Naive B cell (primary cell): Measurements from ENCODE around the gene CDK3. TPM values are rescaled to one million over a fixed set of nuclear protein-coding genes. Genes with fewer than 3 reads are reported as not detected.

Source experiments
- ATAC-seq, 2 donors: fragments of 150-1000 bp; cut with Tn5 transposase; 2 replicates each; pipeline ENCODE4 v1.10.0; 2021; ENCODE audit warnings: low read depth in 2 of 2, mild to moderate bottlenecking in 2 of 2, moderate library complexity in 2 of 2
- DNase-seq: peaks from one replicate; pipeline ENCODE4 v3.0.0; 2022
- H3K27ac Mint-ChIP-seq, 6 donors: one replicate each; pipeline ENCODE4 v1.8.0; 2020 to 2022; ENCODE audit warnings: mild to moderate bottlenecking in 6 of 6, mixed read lengths in 6 of 6, moderate library complexity in 5 of 6, inconsistent platforms in 2 of 6
- H3K27me3 Mint-ChIP-seq, 3 donors: one replicate each; pipeline ENCODE4 v1.8.0; 2021 to 2022; ENCODE audit warnings: mixed read lengths in 3 of 3, mild to moderate bottlenecking in 1 of 3
- H3K36me3 Mint-ChIP-seq, 2 donors: one replicate each; pipeline ENCODE4 v1.8.0; 2020 to 2022; ENCODE audit warnings: mixed read lengths in 2 of 2, inconsistent platforms in 1 of 2, mild to moderate bottlenecking in 1 of 2
- H3K4me1 Mint-ChIP-seq, 3 donors: one replicate each; pipeline ENCODE4 v1.8.0; 2020 to 2022; ENCODE audit warnings: mixed read lengths in 3 of 3, inconsistent platforms in 1 of 3, mild to moderate bottlenecking in 1 of 3, moderate library complexity in 1 of 3
- H3K4me3 Mint-ChIP-seq, 8 donors: one replicate each; pipeline ENCODE4 v1.8.0; 2020 to 2022; ENCODE audit warnings: mild to moderate bottlenecking in 8 of 8, mixed read lengths in 8 of 8, moderate library complexity in 8 of 8, inconsistent platforms in 2 of 8
- H3K9me3 Mint-ChIP-seq, 7 donors: one replicate each; pipeline ENCODE4 v1.8.0; 2020 to 2022; ENCODE audit warnings: mixed read lengths in 7 of 7, mild to moderate bottlenecking in 5 of 7, inconsistent platforms in 2 of 7, moderate library complexity in 1 of 7
- polyA plus RNA-seq, 6 donors: library from polyadenylated mRNA; unstranded; fragments of 300-500 nt; fragmentation: Illumina TruSeq; gene quantifications; one replicate each; pipeline ENCODE4 v1.2.3, GENCODE V29; 2021; ENCODE audit warnings: low read depth in 6 of 6

Gene CDK3
- polyA plus RNA-seq, 6 donors from 2014 or later: 0.66 to 5.9 (median 0.76) TPM; not detected in 2

DNA sequence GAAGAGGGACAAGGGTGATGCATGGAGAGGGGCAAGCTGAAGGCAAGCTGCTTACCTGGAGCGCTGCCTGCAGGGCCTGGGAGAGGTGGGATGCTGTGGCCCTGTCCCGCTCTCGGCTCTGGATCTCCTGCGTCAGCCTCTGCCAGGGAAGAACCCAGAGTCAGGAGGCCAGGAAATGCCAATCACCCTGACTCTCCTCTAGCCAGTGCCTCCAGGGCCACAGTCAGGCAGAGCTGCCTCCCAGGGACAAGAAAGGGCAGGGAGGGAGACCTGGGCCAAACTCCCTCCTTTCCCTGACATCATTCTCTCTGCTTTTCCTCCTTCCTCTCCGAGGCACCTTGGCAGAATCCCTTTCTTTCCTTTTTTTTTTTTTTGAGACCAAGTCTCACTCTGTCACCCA, 11.3 kb downstream of the CDK3 start:
- no peaks in the 10 kb centered on the region for H3K9me3 Mint-ChIP-seq
- peaks cover 0 to 9% (median 5%) of the 10 kb centered on the region in 3 donors for H3K4me1 Mint-ChIP-seq
- H3K4me3 Mint-ChIP-seq: no peak overlapping the region
- no peak overlapping the region for H3K27ac Mint-ChIP-seq
- DNase-seq (no peak), ATAC-seq (no peak)
- H3K27me3 Mint-ChIP-seq: peaks cover 0 to 6% (median 0%) of the 10 kb centered on the region in 3 donors
- no peaks in the 10 kb centered on the region for H3K36me3 Mint-ChIP-seq

DNA sequence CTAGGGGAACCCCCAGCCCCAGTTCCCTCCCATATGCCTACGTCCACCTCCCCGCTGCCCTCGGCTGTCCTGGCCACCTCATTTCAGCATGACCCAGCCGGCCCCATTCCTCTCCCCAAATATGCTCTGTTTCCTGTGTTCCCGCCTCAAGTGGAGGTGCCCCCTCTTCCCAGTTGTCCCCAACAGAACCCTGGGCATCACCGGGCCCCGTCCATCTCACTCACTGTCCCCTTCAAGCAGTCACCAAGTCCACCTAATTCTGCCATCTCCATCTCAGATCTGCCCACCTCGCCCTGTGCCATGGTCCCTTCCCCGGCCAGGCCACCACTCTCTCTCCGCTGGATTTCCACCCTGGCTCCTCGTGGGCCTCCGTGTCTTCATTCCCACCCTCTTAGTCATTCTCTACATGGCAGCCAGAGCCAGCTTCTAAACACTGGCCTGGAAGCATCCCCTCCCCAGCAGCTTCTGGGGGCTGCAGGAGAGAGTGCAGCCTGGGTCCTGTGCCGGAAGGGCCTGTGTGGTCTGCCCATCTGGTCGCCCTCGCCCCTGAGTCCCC, 12.8 kb downstream of the CDK3 start:
- Mint-ChIP-seq H3K4me1 (peaks cover 0 to 9% (median 5%) of the 10 kb centered on the region in 3 donors), H3K4me3 (no peak overlapping the region), H3K36me3 (no peaks in the 10 kb centered on the region), H3K27ac (peak overlapping the region in 1 of 6 donors; percentile 66), H3K27me3 (peaks cover 0 to 6% (median 0%) of the 10 kb centered on the region in 3 donors), H3K9me3 (no peaks in the 10 kb centered on the region)
- DNase-seq (no peak), ATAC-seq (no peak)

DNA sequence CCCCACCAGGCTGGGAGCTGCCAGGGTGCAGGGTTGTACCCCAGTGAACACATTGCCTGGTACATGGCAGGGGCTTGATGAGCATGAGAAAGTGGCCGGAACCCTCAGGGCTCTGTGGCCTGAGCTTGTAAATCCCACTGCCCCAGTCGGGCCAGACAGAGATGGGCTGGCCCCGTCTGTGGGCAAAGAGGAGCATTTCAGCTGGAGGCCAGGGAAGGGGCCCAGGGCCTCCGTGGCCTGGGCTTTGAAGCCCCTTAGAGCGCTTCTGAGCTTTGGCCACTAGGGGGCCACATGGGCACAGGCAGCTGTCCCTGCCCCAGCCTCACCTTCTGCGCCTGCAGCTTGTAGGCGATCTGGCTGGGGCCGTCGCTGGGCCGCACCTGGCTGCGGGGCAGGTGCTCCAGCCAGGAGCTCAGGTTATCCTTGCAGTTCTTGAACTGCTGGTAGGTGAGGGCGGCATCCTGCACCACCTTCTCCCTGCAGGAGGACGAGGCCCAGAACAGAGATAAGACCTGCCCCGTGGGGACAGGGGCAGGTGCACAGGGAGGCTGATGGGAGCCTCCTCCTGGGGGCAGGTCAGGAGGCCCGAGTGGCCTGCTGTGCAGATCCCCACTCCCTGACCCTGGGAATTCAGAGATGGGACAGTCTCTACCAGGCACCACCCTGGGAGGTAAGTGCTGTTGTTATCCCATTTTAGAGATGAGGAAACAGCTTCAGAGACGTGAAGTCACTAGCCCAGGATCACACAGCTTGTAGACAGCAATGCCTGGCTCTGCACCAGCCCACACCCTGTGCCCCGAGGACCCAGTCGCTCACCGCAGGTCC, 13.7 kb downstream of the CDK3 start:
- DNase-seq: peak; percentile 71
- Mint-ChIP-seq H3K27ac (peak overlapping the region in 1 of 6 donors; percentile 9), H3K27me3 (peaks cover 0 to 6% (median 0%) of the 10 kb centered on the region in 3 donors), H3K36me3 (no peaks in the 10 kb centered on the region), H3K9me3 (no peaks in the 10 kb centered on the region), H3K4me1 (peaks cover 0 to 9% (median 5%) of the 10 kb centered on the region in 3 donors), H3K4me3 (no peak overlapping the region)
- ATAC-seq: peak; percentile 96 to 98

DNA sequence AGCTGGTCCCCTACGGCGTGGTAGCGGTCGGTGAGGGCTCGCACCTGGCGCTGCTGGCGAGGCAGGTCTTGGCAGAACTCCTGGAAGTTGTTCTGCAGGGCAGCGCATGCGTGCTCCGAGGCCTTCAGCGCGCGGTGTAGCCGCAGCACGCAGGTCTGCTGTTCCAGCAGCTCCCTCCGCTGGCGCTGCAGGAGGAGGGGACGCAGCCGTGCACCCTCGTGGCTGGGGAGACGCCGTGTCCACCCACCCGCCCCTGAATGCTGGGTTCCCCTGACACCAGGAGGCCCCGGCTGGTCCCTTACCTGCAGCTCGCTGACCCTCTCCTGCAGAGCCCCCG, 14.2 kb downstream of the CDK3 start:
- Mint-ChIP-seq H3K4me3 (no peak overlapping the region), H3K4me1 (peaks cover 0 to 9% (median 5%) of the 10 kb centered on the region in 3 donors), H3K36me3 (no peaks in the 10 kb centered on the region), H3K27me3 (peaks cover 0 to 6% (median 0%) of the 10 kb centered on the region in 3 donors), H3K27ac (no peak overlapping the region), H3K9me3 (no peaks in the 10 kb centered on the region)
- ATAC-seq (no peak), DNase-seq (no peak)

DNA sequence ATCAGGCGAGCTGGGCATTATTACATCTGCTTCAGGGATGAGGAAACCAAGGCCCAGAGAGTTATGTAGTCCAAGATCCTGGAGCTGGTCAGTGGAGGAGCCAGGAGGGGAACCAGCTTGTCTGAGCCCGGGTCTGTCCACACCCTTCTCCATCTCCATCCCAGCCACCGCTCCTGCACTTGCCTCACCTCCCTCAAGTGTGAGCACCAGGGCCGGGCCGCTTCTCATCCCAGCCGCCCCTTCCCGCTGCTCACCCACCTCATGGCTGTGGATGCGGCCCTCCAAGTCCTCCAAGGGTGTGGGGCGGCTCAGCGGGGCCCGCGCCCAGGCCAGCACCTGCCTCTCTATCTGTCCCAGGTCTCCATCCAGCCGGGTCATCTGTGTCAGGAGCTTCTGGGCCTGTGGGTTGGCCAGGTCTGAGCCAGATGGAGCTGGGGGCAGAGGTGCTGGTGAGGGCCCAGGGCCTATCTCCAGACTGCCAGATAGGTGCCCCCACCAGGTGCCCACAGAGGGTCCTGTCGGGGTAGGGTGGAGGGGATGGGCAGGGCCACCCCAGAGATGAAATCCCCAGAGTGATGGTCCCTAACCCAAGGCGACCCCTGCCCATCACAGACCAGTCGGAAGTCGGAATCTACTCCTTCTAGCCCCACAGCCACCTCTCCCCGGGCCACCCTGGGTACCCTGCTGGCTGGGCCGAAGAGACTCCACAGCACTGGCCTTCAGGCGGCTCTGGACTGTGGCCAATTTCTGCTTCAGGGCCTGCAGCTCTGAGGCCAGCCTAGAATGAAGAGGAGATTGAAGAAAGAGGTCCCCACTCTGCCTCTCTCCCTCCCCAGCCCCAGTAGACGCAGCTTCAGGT, 17.1 kb downstream of the CDK3 start:
- H3K27ac Mint-ChIP-seq: no peak overlapping the region
- no peak for DNase-seq
- H3K4me1 Mint-ChIP-seq: peaks cover 0 to 9% (median 5%) of the 10 kb centered on the region in 3 donors
- no peaks in the 10 kb centered on the region for H3K36me3 Mint-ChIP-seq
- H3K4me3 Mint-ChIP-seq: no peak overlapping the region
- H3K27me3 Mint-ChIP-seq: peaks cover 0 to 6% (median 0%) of the 10 kb centered on the region in 3 donors
- H3K9me3 Mint-ChIP-seq: no peaks in the 10 kb centered on the region
- ATAC-seq: no peak

DNA sequence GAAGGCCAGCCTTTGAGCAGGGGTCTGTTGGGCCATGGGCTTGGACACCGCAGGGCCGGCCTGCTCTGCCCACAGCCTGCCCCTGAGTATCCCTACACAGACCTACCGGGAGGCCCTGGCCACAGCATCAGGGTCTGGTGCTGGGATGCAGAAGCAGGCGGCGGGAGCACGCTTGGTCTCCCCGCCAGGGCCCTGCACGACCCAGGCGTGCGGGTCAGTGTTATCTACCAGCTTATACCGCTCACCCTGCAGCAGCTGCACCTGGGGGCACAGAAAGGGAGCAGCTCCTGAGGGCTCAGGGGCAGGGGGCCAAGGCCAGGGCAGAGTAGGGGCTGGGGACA, 17.7 kb downstream of the CDK3 start:
- no peak overlapping the region for H3K27ac Mint-ChIP-seq
- H3K9me3 Mint-ChIP-seq: no peaks in the 10 kb centered on the region
- no peak for DNase-seq
- no peaks in the 10 kb centered on the region for H3K36me3 Mint-ChIP-seq
- peaks cover 0 to 6% (median 0%) of the 10 kb centered on the region in 3 donors for H3K27me3 Mint-ChIP-seq
- H3K4me1 Mint-ChIP-seq: peaks cover 0 to 9% (median 5%) of the 10 kb centered on the region in 3 donors
- H3K4me3 Mint-ChIP-seq: no peak overlapping the region
- no peak for ATAC-seq

DNA sequence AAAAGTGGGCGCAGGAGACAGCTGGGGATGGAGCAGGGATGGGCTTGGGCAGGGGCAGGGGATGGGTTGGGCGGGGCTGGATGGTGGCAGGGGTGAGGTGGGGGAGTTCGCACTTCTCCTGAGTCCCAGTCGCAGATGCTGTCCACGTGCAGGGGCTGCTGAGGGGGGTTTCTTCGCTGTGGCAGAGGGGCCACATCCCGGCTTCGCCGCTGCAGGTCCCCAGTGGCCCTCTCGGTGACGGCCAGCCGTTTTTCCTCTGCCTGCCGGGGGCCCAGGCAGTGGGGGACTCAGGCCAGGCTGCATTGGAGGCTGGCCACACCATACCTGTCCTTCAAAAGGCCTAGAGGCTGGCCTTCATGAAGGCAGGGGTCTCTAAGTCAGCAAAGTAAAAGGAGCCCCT, 18.1 kb downstream of the CDK3 start:
- Mint-ChIP-seq H3K9me3 (no peaks in the 10 kb centered on the region), H3K27ac (no peak overlapping the region), H3K4me1 (peaks cover 0 to 7% (median 5%) of the 10 kb centered on the region in 3 donors), H3K36me3 (no peaks in the 10 kb centered on the region), H3K4me3 (no peak overlapping the region), H3K27me3 (peaks cover 0 to 6% (median 0%) of the 10 kb centered on the region in 3 donors)
- ATAC-seq (no peak), DNase-seq (no peak)

DNA sequence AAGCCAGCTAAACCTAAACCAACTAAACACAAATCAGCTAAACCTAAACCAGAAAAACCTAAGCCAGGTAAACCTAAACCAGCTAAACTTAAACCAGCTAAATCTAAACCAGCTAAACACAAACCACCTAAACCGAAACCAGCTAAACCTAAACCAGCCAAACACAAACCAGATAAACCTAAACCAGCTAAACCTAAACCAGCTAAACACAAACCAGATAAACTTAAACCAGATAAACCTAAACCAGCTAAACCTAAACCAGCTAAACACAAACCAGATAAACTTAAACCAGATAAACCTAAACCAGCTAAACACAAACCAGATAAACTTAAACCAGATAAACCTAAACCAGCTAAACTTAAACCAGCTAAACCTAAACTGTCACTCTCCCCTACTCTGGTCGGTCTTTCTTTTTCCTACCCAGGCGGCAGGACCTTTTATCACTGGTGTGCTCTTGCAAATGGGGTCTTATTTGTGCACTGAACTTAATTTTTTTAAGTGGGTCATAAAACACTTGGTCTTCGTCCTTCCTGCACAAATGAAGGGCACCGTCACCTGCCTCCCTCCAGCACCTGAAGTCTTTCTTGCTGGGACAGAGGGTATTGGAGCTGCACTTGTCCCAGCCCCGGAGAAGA, 19.3 kb downstream of the CDK3 start:
- H3K9me3 Mint-ChIP-seq: no peaks in the 10 kb centered on the region
- H3K4me1 Mint-ChIP-seq: no peaks in the 10 kb centered on the region
- no peak for DNase-seq
- ATAC-seq: no peak
- no peaks in the 10 kb centered on the region for H3K36me3 Mint-ChIP-seq
- H3K27ac Mint-ChIP-seq: peak overlapping the region in 2 of 6 donors; percentile 16 to 78
- peak overlapping the region in 1 of 8 donors; percentile 65 for H3K4me3 Mint-ChIP-seq
- H3K27me3 Mint-ChIP-seq: no peaks in the 10 kb centered on the region

DNA sequence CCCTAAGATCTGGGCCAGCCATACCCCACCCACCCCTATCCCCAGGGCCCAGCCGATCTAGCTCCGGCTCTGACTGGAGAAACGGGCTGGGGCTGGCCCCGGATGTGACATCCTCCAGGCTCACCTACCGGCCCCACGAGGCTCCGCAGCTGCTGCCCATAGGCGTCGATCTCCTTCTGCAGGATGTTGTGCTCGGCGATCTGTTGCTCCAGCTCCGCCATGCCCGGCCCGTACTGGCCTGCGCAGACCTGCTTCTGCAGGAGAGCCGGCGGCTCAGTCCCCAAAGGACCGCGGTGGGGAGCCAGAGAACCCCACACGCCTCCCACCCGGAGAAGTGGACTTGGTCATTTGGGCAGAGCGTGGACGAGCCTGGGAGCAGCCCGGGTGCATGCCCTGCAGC, 21.6 kb downstream of the CDK3 start:
- no peaks in the 10 kb centered on the region for H3K9me3 Mint-ChIP-seq
- no peak overlapping the region for H3K4me3 Mint-ChIP-seq
- no peaks in the 10 kb centered on the region for H3K36me3 Mint-ChIP-seq
- H3K4me1 Mint-ChIP-seq: no peaks in the 10 kb centered on the region
- no peak overlapping the region for H3K27ac Mint-ChIP-seq
- DNase-seq (no peak), ATAC-seq (no peak)
- no peaks in the 10 kb centered on the region for H3K27me3 Mint-ChIP-seq

DNA sequence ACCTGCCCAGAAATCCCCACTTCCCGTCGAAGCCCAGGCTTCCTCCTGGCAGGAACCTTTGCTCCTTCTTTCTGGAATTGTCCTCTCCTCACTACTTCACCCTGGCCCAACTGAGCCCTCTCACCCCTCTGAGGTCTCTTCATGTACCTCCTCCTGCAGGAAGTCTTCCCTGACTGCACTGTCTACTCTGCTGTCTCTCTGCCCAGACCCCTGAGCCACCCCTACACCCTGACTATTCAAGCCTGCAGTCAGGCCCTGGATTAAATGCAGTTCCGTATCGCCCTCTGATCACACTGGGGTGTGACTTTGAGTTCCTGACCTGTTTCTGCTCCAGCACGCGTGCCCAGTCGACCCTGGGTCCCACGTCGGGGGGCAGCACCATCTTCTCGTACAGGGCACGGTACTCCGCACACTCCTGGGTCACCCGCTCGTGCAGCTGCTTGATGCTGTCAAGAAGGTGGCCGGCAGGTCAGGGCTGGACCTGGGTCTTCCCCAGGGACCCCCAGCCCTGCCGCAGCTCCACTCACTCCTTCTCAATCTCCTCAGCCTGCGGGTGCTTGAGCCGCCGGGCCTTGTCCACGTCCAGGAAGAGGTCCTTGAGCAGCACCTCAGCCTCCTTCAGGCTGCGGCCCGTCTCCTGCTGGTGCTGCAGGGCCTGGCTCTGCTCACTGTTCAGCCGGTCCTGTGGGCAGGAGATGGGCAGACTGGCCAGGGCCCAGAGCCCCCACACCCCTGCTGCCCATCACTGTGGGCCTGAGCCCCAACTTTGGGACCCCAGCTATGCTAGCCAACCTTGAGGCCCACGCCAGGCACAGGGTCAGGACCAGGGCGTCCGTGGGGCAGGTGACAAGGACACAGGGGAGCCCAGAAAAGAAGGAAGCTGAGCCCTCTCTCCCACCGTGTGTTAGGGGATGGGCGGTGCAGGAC, 22.6 kb downstream of the CDK3 start:
- Mint-ChIP-seq H3K27me3 (no peaks in the 10 kb centered on the region), H3K36me3 (no peaks in the 10 kb centered on the region), H3K9me3 (no peaks in the 10 kb centered on the region), H3K4me1 (no peaks in the 10 kb centered on the region), H3K4me3 (no peak overlapping the region), H3K27ac (no peak overlapping the region)
- no peak for DNase-seq
- no peak for ATAC-seq

DNA sequence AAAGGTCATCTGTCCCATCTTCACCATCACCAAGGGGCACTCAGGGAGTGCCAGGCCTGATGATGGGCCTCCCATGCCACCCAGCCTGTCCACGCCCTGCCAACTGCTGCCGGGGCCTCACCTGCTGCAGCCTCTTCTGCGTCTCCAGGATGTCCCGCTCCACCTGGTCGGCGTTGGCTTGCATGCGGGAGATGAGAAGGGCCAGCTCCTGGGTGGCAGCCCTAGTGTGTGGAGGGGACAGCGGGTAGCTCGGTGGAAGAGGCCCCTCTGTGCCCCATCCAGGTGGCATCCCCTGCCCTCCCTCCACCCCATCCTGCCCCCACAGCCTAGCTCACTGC, 23.2 kb downstream of the CDK3 start:
- peaks cover 0 to 1% (median under 1%) of the 10 kb centered on the region in 3 donors for H3K4me1 Mint-ChIP-seq
- no peaks in the 10 kb centered on the region for H3K27me3 Mint-ChIP-seq
- H3K36me3 Mint-ChIP-seq: no peaks in the 10 kb centered on the region
- no peaks in the 10 kb centered on the region for H3K9me3 Mint-ChIP-seq
- no peak overlapping the region for H3K27ac Mint-ChIP-seq
- no peak for DNase-seq
- H3K4me3 Mint-ChIP-seq: no peak overlapping the region
- ATAC-seq: no peak

DNA sequence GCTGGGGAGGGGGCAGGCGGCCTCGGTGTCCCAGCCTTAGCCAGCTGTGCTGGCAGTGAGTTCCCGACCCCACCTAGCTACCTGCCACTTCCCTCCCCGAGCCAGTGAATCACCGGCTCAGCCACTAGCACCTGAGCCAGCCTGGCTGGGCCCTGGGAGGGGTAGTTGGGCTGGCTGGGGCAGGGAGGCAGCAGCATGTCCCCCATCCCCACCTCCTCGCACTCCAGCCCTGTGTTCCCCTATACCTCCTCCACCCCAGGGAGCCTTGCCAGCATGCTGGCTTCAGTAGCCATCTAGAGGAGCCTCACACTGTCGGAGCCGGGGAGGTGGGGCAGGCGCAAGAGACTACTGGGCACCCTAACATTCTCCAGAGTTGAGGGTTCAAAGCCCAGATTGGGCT, 23.7 kb downstream of the CDK3 start:
- DNase-seq (no peak), ATAC-seq (no peak)
- Mint-ChIP-seq H3K36me3 (no peaks in the 10 kb centered on the region), H3K27ac (peak overlapping the region in 1 of 6 donors; percentile 92), H3K27me3 (no peaks in the 10 kb centered on the region), H3K9me3 (no peaks in the 10 kb centered on the region), H3K4me3 (no peak overlapping the region), H3K4me1 (peaks cover 5 to 6% (median 5%) of the 10 kb centered on the region in 3 donors)

DNA sequence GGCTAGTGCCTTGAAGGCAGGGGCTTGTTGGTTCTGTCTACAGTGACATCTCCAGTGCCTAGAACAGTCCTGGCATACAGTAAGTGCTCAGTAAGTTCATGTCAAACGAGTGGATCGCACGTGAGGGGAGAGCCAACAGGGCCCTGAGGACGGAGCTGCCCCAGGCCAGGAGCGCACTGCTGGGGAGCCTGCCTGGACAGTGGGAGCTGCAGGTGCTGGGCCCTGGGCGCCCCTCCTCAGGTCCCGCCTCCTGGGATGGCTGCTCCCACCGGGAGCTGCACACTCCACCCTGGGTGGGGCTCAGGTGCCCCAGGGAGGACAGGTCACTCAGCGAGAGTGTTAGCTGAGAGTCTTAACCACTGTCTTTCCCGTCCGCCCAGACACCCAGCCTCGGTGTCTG, 24.6 kb downstream of the CDK3 start:
- no peak for DNase-seq
- H3K4me1 Mint-ChIP-seq: peaks cover 11 to 12% (median 11%) of the 10 kb centered on the region in 3 donors
- H3K9me3 Mint-ChIP-seq: no peaks in the 10 kb centered on the region
- no peak for ATAC-seq
- no peaks in the 10 kb centered on the region for H3K27me3 Mint-ChIP-seq
- no peak overlapping the region for H3K27ac Mint-ChIP-seq
- H3K4me3 Mint-ChIP-seq: no peak overlapping the region
- no peaks in the 10 kb centered on the region for H3K36me3 Mint-ChIP-seq
